ENCODE measurements around the gene RPL22. TPM values are rescaled to one million over a fixed set of nuclear protein-coding genes. Genes with fewer than 3 reads are reported as not detected.
A peak's percentile ranks its signal among the peaks of the same experiment; 100 is the strongest.

RPL22 gene
- total RNA-seq, 4 donors from 2014 or later = 126 to 281 (median 227) TPM

GRCh38 chr1:6245869-6246496 is 46.6 kb upstream of the RPL22 start:
- ATAC-seq = no peak
- Histone ChIP-seq H3K27ac (no peak overlapping the region), H3K27me3 (peaks cover 100% of the 10 kb centered on the region), H3K4me1 (peaks cover 0 to 54% (median 18%) of the 10 kb centered on the region in 3 donors), H3K4me3 (no peak overlapping the region), H3K36me3 (no peaks in the 10 kb centered on the region), H3K9me3 (no peaks in the 10 kb centered on the region)
- WGBS, 2 donors (ENCODE audit: low coverage in 1 of 2) = no CpG with 5 or more reads among the region's 49 CpGs
- TF ChIP-seq CTCF (IDR thresholded peaks at IDR 0.05) (no peak), POLR2A (IDR thresholded peaks at IDR 0.05) (no peak), EP300 (IDR thresholded peaks at IDR 0.05) (no peak), POLR2AphosphoS5 (IDR thresholded peaks at IDR 0.05) (no peak)

GRCh38 chr1:6245086-6245868 is 45.9 kb upstream of the RPL22 start:
- H3K9me3 ChIP-seq = no peaks in the 10 kb centered on the region
- peaks cover 0 to 54% (median 18%) of the 10 kb centered on the region in 3 donors for H3K4me1 ChIP-seq
- no peaks in the 10 kb centered on the region for H3K36me3 ChIP-seq
- no CpG with 5 or more reads among the region's 79 CpGs for WGBS, 2 donors (ENCODE audit: low coverage in 1 of 2)
- peak in 3 of 4 experiments; percentile 91 to 94 (median 92) for TF ChIP-seq CTCF (IDR thresholded peaks at IDR 0.05)
- TF ChIP-seq EP300 (IDR thresholded peaks at IDR 0.05) = no peak
- H3K27me3 ChIP-seq = peaks cover 100% of the 10 kb centered on the region
- peak; percentile 73 for ATAC-seq
- H3K4me3 ChIP-seq = no peak overlapping the region
- H3K27ac ChIP-seq = no peak overlapping the region

GRCh38 chr1:6244401-6245049 is 45.1 kb upstream of the RPL22 start:
- WGBS, 2 donors (ENCODE audit: low coverage in 1 of 2) = 4% methylated on average over 11 to 15 of the region's 24 CpGs
- no peak overlapping the region for H3K27ac ChIP-seq
- ATAC-seq = no peak
- H3K36me3 ChIP-seq = no peaks in the 10 kb centered on the region
- peaks cover 100% of the 10 kb centered on the region for H3K27me3 ChIP-seq
- peaks cover 0 to 48% (median 18%) of the 10 kb centered on the region in 3 donors for H3K4me1 ChIP-seq
- no peaks in the 10 kb centered on the region for H3K9me3 ChIP-seq
- no peak overlapping the region for H3K4me3 ChIP-seq
- TF ChIP-seq POLR2AphosphoS5 (IDR thresholded peaks at IDR 0.05) (no peak), CTCF (IDR thresholded peaks at IDR 0.05) (no peak), POLR2A (IDR thresholded peaks at IDR 0.05) (no peak), EP300 (IDR thresholded peaks at IDR 0.05) (no peak)

DNA sequence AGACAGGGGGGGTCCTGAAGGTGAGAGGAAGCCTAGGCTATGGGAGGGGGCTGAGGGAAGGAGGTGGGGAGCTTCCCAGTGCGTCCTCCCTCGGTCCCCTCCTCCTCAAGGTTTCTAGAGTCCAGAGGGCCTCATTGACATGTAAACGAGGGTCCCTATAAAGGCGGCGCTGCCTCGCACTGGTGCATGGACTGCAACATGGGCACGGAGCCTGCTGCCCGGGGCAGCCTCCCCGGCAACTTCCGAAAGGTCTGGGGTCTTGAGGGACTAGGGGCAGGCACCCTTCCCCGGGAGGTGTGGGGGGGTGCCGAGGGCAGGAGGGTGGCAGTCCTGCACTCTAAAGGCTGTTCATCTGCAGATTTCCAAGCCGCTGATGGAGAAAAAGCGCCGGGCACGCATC is 44.6 kb upstream of the RPL22 start, which contains the start of gene HES3:
Gene HES3 (plus strand): TSS at position 187 of the 400 bp plus-strand sequence. CDS start 187 bp downstream, at position 374.
- 0 to 9% methylated on average over 4 to 5 of the region's 16 CpGs for WGBS, 2 donors (ENCODE audit: low coverage in 1 of 2)
- no peaks in the 10 kb centered on the region for H3K9me3 ChIP-seq
- H3K4me1 ChIP-seq = peaks cover 0 to 44% (median 16%) of the 10 kb centered on the region in 3 donors
- no peaks in the 10 kb centered on the region for H3K36me3 ChIP-seq
- peaks cover 100% of the 10 kb centered on the region for H3K27me3 ChIP-seq
- no peak within 1 kb of the TSS for H3K27ac ChIP-seq
- ATAC-seq = no peak
- no peak within 1 kb of the TSS for H3K4me3 ChIP-seq
- TF ChIP-seq CTCF (IDR thresholded peaks at IDR 0.05) (no peak), EP300 (IDR thresholded peaks at IDR 0.05) (no peak), POLR2A (IDR thresholded peaks at IDR 0.05) (no peak), POLR2AphosphoS5 (IDR thresholded peaks at IDR 0.05) (no peak)
